ENCODE measurements around the gene NEDD8.

The NEDD8 gene

GRCh38 chr14:24273422-24273998 is 41.3 kb upstream of the NEDD8 start:
- H3K4me1 ChIP-seq (ENCODE audit: low read depth, poor library complexity, severe bottlenecking) = peaks cover 24% of the 10 kb centered on the region
- peak overlapping the region; percentile 27; the same call in 1 of the 2 replicates for H3K4me2 ChIP-seq
- H4K20me1 ChIP-seq (ENCODE audit: insufficient read depth) = no peaks in the 10 kb centered on the region
- H3K9ac ChIP-seq = no peak overlapping the region
- no peaks in the 10 kb centered on the region for H3K36me3 ChIP-seq (ENCODE audit: insufficient read depth)
- no peaks in the 10 kb centered on the region for H3K27me3 ChIP-seq (ENCODE audit: insufficient read depth, low read depth)
- H2AFZ ChIP-seq (ENCODE audit: low read depth) = no peak overlapping the region; the same call in 1 of the 2 replicates
- H3K27ac ChIP-seq = peak overlapping the region; percentile 38; the same call in 1 of the 2 replicates
- no peak overlapping the region for H3K4me3 ChIP-seq (IDR thresholded peaks at IDR 0.05; ENCODE audit: insufficient read depth, low read depth, low read length)
- peak; percentile 23; the same call in 1 of the 2 replicates for TF ChIP-seq CTCF (conservative IDR thresholded peaks at IDR 0.05; ENCODE audit: low read depth, low read length)
- no peaks in the 10 kb centered on the region for H3K79me2 ChIP-seq (ENCODE audit: insufficient read depth, low read depth)

GRCh38 chr14:24272467-24272866 is 40.3 kb upstream of the NEDD8 start:
- no peaks in the 10 kb centered on the region for H3K79me2 ChIP-seq (ENCODE audit: insufficient read depth, low read depth)
- TF ChIP-seq CTCF (conservative IDR thresholded peaks at IDR 0.05; ENCODE audit: low read depth, low read length) = no peak
- no peaks in the 10 kb centered on the region for H3K36me3 ChIP-seq (ENCODE audit: insufficient read depth)
- no peaks in the 10 kb centered on the region for H3K27me3 ChIP-seq (ENCODE audit: insufficient read depth, low read depth)
- H3K4me3 ChIP-seq (IDR thresholded peaks at IDR 0.05; ENCODE audit: insufficient read depth, low read depth, low read length) = no peak overlapping the region
- H3K27ac ChIP-seq = no peak overlapping the region
- H3K9ac ChIP-seq = no peak overlapping the region
- peak overlapping the region; percentile 51; the same call in 1 of the 2 replicates for H3K4me2 ChIP-seq
- peaks cover 24% of the 10 kb centered on the region for H3K4me1 ChIP-seq (ENCODE audit: low read depth, poor library complexity, severe bottlenecking)
- no peak overlapping the region for H2AFZ ChIP-seq (ENCODE audit: low read depth)
- no peaks in the 10 kb centered on the region for H4K20me1 ChIP-seq (ENCODE audit: insufficient read depth)

- no peak for TF ChIP-seq CTCF (conservative IDR thresholded peaks at IDR 0.05; ENCODE audit: low read depth, low read length)
- Histone ChIP-seq H3K4me3 (IDR thresholded peaks at IDR 0.05; ENCODE audit: insufficient read depth, low read depth, low read length) (no peak overlapping the region), H3K4me1 (ENCODE audit: low read depth, poor library complexity, severe bottlenecking) (peaks cover 24% of the 10 kb centered on the region), H3K36me3 (ENCODE audit: insufficient read depth) (no peaks in the 10 kb centered on the region), H3K4me2 (peak overlapping the region; percentile 51), H3K79me2 (ENCODE audit: insufficient read depth, low read depth) (no peaks in the 10 kb centered on the region), H3K27ac (peak overlapping the region; percentile 83; the same call in 1 of the 2 replicates), H3K27me3 (ENCODE audit: insufficient read depth, low read depth) (no peaks in the 10 kb centered on the region), H4K20me1 (ENCODE audit: insufficient read depth) (no peaks in the 10 kb centered on the region), H3K9ac (peak overlapping the region; percentile 94; the same call in 1 of the 2 replicates), H2AFZ (ENCODE audit: low read depth) (peak overlapping the region; percentile 52; the same call in 1 of the 2 replicates)
Observed at GRCh38 chr14:24271834-24272263, 39.7 kb upstream of the NEDD8 start.

GRCh38 chr14:24271134-24271833 is 39.1 kb upstream of the NEDD8 start, which contains the start of gene RABGGTA:
RABGGTA (minus strand) TSS chr14:24271597; CDS start chr14:24271115, 482 bp downstream.
- H3K4me1 ChIP-seq (ENCODE audit: low read depth, poor library complexity, severe bottlenecking) = peaks cover 24% of the 10 kb centered on the region
- no peaks in the 10 kb centered on the region for H3K36me3 ChIP-seq (ENCODE audit: insufficient read depth)
- H3K4me3 ChIP-seq (IDR thresholded peaks at IDR 0.05; ENCODE audit: insufficient read depth, low read depth, low read length) = no peak within 1 kb of the TSS
- H3K27ac ChIP-seq = peak within 1 kb of the TSS; percentile 83
- H3K9ac ChIP-seq = peak within 1 kb of the TSS; percentile 94
- no peaks in the 10 kb centered on the region for H3K79me2 ChIP-seq (ENCODE audit: insufficient read depth, low read depth)
- TF ChIP-seq CTCF (conservative IDR thresholded peaks at IDR 0.05; ENCODE audit: low read depth, low read length) = no peak
- no peaks in the 10 kb centered on the region for H3K27me3 ChIP-seq (ENCODE audit: insufficient read depth, low read depth)
- H3K4me2 ChIP-seq = peak within 1 kb of the TSS; percentile 80
- H4K20me1 ChIP-seq (ENCODE audit: insufficient read depth) = no peaks in the 10 kb centered on the region
- H2AFZ ChIP-seq (ENCODE audit: low read depth) = peak within 1 kb of the TSS; percentile 78
